DOHH2 (cell line): ENCODE results near the gene CRTAC1.

Source experiments
- CTCF ChIP-seq: fragments of 200-600 bp; sonication (generic); IDR thresholded peaks from one replicate; pipeline ENCODE4 v1.5.1; 2014; ENCODE audit warnings: antibody characterized with exemption, mild to moderate bottlenecking, low read depth, low read length; ENCODE audit not compliant: poor library complexity, severe bottlenecking
- EZH2phosphoT487 ChIP-seq: fragments of 200-600 bp; sonication (generic); IDR thresholded peaks from 2 replicates; pipeline ENCODE4 v1.6.1; 2017; ENCODE audit warnings: borderline replicate concordance, mild to moderate bottlenecking, antibody characterized with exemption, low read length, moderate library complexity, mixed read lengths

- TF ChIP-seq CTCF (no peak), EZH2phosphoT487 (no peak)
These were observed 104.4 kb downstream of the CRTAC1 start for GRCh38 chr10:97926055-97926454.
